Neural progenitor cell (in vitro differentiated cells): ENCODE results near the gene RARG. TPM values are rescaled to one million over a fixed set of nuclear protein-coding genes. Genes with fewer than 3 reads are reported as not detected.

Source experiments
- DNase-seq: peaks from one replicate; pipeline ENCODE4 v3.0.0-alpha.2; 2016; ENCODE audit warnings: low spot score
- H2AFZ ChIP-seq: fragments of 200-600 bp; sonication (generic); replicated peaks from 2 replicates; pipeline ENCODE4 v1.6.1; 2016; ENCODE audit warnings: antibody characterized with exemption
- H3F3A ChIP-seq: fragments of 200-600 bp; sonication (generic); 2 replicates; pipeline ENCODE4 v1.6.1; 2016; ENCODE audit warnings: antibody characterized with exemption, low read depth
- H3K27ac ChIP-seq: fragments of 200-600 bp; sonication (generic); 2 replicates; pipeline ENCODE4 v1.5.1; 2016; ENCODE audit warnings: mild to moderate bottlenecking
- H3K27me3 ChIP-seq: fragments of 200-600 bp; sonication (generic); 2 replicates; pipeline ENCODE4 v1.6.1; 2016; ENCODE audit warnings: mild to moderate bottlenecking, moderate library complexity
- H3K36me3 ChIP-seq: fragments of 200-600 bp; sonication (generic); 2 replicates; pipeline ENCODE4 v1.5.1; 2016
- H3K4me1 ChIP-seq: fragments of 200-600 bp; sonication (generic); 2 replicates; pipeline ENCODE4 v1.6.1; 2016; ENCODE audit warnings: mixed run types
- H3K4me2 ChIP-seq: fragments of 200-600 bp; sonication (generic); 2 replicates; pipeline ENCODE4 v1.6.1; 2016
- H3K4me3 ChIP-seq: fragments of 200-600 bp; sonication (generic); 2 replicates; pipeline ENCODE4 v1.5.1; 2016
- H3K79me2 ChIP-seq: fragments of 200-600 bp; sonication (generic); 2 replicates; pipeline ENCODE4 v1.6.1; 2016; ENCODE audit warnings: low read depth
- H3K9ac ChIP-seq: fragments of 200-600 bp; sonication (generic); 2 replicates; pipeline ENCODE4 v1.6.1; 2016
- H3K9me3 ChIP-seq: fragments of 200-600 bp; sonication (generic); 2 replicates; pipeline ENCODE4 v1.5.1; 2016; ENCODE audit warnings: low read depth
- H4K20me1 ChIP-seq: fragments of 200-600 bp; sonication (generic); 2 replicates; pipeline ENCODE4 v1.6.1; 2016; ENCODE audit warnings: low read depth
- H3K27ac Mint-ChIP-seq: 3 replicates; pipeline ENCODE4 v1.8.0; 2021; ENCODE audit warnings: mixed read lengths
- H3K27me3 Mint-ChIP-seq: 2 replicates; pipeline ENCODE4 v1.8.0; 2022; ENCODE audit warnings: low read depth, mild to moderate bottlenecking, inconsistent platforms, moderate library complexity, mixed read lengths; ENCODE audit not compliant: insufficient read depth
- H3K36me3 Mint-ChIP-seq: 3 replicates; pipeline ENCODE4 v1.8.0; 2021; ENCODE audit warnings: mixed read lengths
- H3K4me1 Mint-ChIP-seq: 3 replicates; pipeline ENCODE4 v1.8.0; 2021; ENCODE audit warnings: mixed read lengths
- H3K4me3 Mint-ChIP-seq: 3 replicates; pipeline ENCODE4 v1.8.0; 2021; ENCODE audit warnings: mild to moderate bottlenecking, moderate library complexity, mixed read lengths
- H3K9me3 Mint-ChIP-seq: 3 replicates; pipeline ENCODE4 v1.8.0; 2020; ENCODE audit warnings: mixed read lengths
- CTCF ChIP-seq: fragments of 200-600 bp; sonication (generic); IDR thresholded peaks from 2 replicates; pipeline ENCODE4 v1.5.1; 2017; ENCODE audit warnings: antibody characterized with exemption, mild to moderate bottlenecking
- EZH2 ChIP-seq: fragments of 200-600 bp; sonication (generic); IDR thresholded peaks from 2 replicates; pipeline ENCODE4 v1.6.1; 2017; ENCODE audit warnings: antibody characterized with exemption, mild to moderate bottlenecking, moderate library complexity
- EZH2phosphoT487 ChIP-seq: fragments of 200-600 bp; sonication (generic); IDR thresholded peaks from 2 replicates; pipeline ENCODE4 v1.6.1; 2017; ENCODE audit warnings: antibody characterized with exemption
- total RNA-seq: library from RNA; depleted of rRNA; stranded (reverse); fragments of >200 nt; gene quantifications from 2 replicates; pipeline ENCODE4 v1.2.3, GENCODE V29; 2015; ENCODE audit warnings: low replicate concordance

The RARG gene
- total RNA-seq, 1 donor from 2014 or later, result 17.0 TPM

GRCh38 chr12:53160673-53161072 lies 71.3 kb downstream of the RARG start:
- no peak for TF ChIP-seq EZH2phosphoT487
- TF ChIP-seq CTCF, result no peak
- no peak for TF ChIP-seq EZH2
- DNase-seq, result no peak

More at GRCh38 chr12:53160673-53161072, 71.3 kb downstream of the RARG start:
- Mint-ChIP-seq H3K4me3 (no peak overlapping the region), H3K27ac (no peak overlapping the region), H3K36me3 (no peaks in the 10 kb centered on the region), H3K27me3 (no peaks in the 10 kb centered on the region), H3K4me1 (peaks cover 7% of the 10 kb centered on the region), H3K9me3 (no peaks in the 10 kb centered on the region)
- no peaks in the 10 kb centered on the region for H3K9me3 ChIP-seq
- H3K9ac ChIP-seq, result no peak overlapping the region
- no peaks in the 10 kb centered on the region for H3K79me2 ChIP-seq
- no peaks in the 10 kb centered on the region for H3K36me3 ChIP-seq
- no peak overlapping the region for H3K4me3 ChIP-seq
- no peaks in the 10 kb centered on the region for H3K27me3 ChIP-seq
- H3K27ac ChIP-seq, result no peak overlapping the region
- peaks cover 5% of the 10 kb centered on the region for H3F3A ChIP-seq
- H2AFZ ChIP-seq, result no peak overlapping the region
- H4K20me1 ChIP-seq, result no peaks in the 10 kb centered on the region
- H3K4me1 ChIP-seq, result peaks cover 4% of the 10 kb centered on the region
- H3K4me2 ChIP-seq, result no peak overlapping the region

Other genes with a start within 250 kb of the RARG start
- gene EIF4B, start 225.8 kb downstream of the RARG start, total RNA-seq, result 774 and 833 TPM in 2 replicates
- gene TNS2, start 182.1 kb downstream of the RARG start, total RNA-seq, result 0.24 and 0.28 TPM in 2 replicates
- 5.4 and 6.7 TPM in 2 replicates for gene SPRYD3, start 152.8 kb downstream of the RARG start, total RNA-seq
- gene IGFBP6, start 134.5 kb downstream of the RARG start, total RNA-seq, result 2.5 and 2.6 TPM in 2 replicates
- gene SOAT2, start 128.7 kb downstream of the RARG start, total RNA-seq, result not detected in 2 replicates
- 38.4 and 40.4 TPM in 2 replicates for gene ZNF740, start 51.5 kb downstream of the RARG start, total RNA-seq
- 26.9 and 33.0 TPM in 2 replicates for gene CSAD, start 51.3 kb downstream of the RARG start, total RNA-seq
- 0.43 TPM in 1 of 2 replicates, not detected in the other for gene ITGB7, start 25.0 kb downstream of the RARG start, total RNA-seq
- 34.3 and 54.0 TPM in 2 replicates for gene ESPL1, start 36.1 kb upstream of the RARG start, total RNA-seq
- 425 and 443 TPM in 2 replicates for gene PFDN5, start 63.3 kb upstream of the RARG start, total RNA-seq
- 48.8 and 55.7 TPM in 2 replicates for gene MYG1, start 67.5 kb upstream of the RARG start, total RNA-seq
- 51.0 and 105 TPM in 2 replicates for gene AAAS, start 89.4 kb upstream of the RARG start, total RNA-seq
- gene SP7, start 104.1 kb upstream of the RARG start, total RNA-seq, result 0.74 and 0.90 TPM in 2 replicates
- 67.8 and 71.0 TPM in 2 replicates for gene SP1, start 148.0 kb upstream of the RARG start, total RNA-seq
- gene AMHR2, start 191.6 kb upstream of the RARG start, total RNA-seq, result 0.34 TPM in 1 of 2 replicates, not detected in the other
- gene PRR13, start 209.5 kb upstream of the RARG start, total RNA-seq, result 52.2 and 67.2 TPM in 2 replicates
- gene PCBP2, start 219.9 kb upstream of the RARG start, total RNA-seq, result 403 and 435 TPM in 2 replicates